Fibroblast of mammary gland (primary cell): ENCODE results near the gene SLC6A3.
"Not testable (repeated sequence)": the region's sequence is repeated elsewhere in the genome, so short reads cannot be mapped to it uniquely, and the experiment has no call there.

Experiments used
- DNase-seq: peaks from one replicate; pipeline ENCODE4 v3.0.0-alpha.2; 2010; ENCODE audit warnings: low read depth
- H3K4me3 ChIP-seq: 2 replicates; pipeline ENCODE4 v1.5.1; 2011; ENCODE audit warnings: low read depth, mild to moderate bottlenecking, low read length, moderate library complexity; ENCODE audit not compliant: control insufficient read depth
- TF ChIP-seq, protein P1 (sequence below): conservative IDR thresholded peaks from 2 replicates; pipeline ENCODE4 v1.5.1; 2011; ENCODE audit warnings: low read depth, low read length, inconsistent platforms; ENCODE audit not compliant: control insufficient read depth, insufficient read depth

Gene SLC6A3

GRCh38 chr5:1463326-1464095 lies 18.3 kb upstream of the SLC6A3 start:
- no peak overlapping the region for H3K4me3 ChIP-seq
- TF ChIP-seq, protein P1, sequence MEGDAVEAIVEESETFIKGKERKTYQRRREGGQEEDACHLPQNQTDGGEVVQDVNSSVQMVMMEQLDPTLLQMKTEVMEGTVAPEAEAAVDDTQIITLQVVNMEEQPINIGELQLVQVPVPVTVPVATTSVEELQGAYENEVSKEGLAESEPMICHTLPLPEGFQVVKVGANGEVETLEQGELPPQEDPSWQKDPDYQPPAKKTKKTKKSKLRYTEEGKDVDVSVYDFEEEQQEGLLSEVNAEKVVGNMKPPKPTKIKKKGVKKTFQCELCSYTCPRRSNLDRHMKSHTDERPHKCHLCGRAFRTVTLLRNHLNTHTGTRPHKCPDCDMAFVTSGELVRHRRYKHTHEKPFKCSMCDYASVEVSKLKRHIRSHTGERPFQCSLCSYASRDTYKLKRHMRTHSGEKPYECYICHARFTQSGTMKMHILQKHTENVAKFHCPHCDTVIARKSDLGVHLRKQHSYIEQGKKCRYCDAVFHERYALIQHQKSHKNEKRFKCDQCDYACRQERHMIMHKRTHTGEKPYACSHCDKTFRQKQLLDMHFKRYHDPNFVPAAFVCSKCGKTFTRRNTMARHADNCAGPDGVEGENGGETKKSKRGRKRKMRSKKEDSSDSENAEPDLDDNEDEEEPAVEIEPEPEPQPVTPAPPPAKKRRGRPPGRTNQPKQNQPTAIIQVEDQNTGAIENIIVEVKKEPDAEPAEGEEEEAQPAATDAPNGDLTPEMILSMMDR, result no peak
- no peak for DNase-seq

DNA sequence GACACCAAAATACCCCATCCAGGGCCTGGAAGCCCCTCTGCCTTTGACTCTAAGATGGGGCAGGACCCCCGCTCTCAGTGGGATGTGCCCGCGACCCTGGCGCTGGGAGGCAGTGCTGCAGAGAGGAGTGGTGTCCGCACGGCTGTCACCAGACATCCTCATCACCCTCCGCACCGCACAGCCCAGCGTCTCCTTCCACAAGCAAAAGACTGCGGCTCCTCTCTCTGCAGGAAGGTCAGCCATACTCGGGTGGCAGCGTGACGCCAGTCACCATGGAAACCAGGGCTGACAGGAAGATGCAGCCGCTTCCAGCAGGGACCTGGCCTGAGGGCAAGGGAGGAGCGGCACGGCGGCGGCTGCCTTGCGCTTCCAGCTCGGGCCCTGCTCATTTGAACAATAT lies 17.1 kb upstream of the SLC6A3 start:
- no peak for DNase-seq
- no peak overlapping the region for H3K4me3 ChIP-seq
- TF ChIP-seq, protein P1, result no peak

DNA sequence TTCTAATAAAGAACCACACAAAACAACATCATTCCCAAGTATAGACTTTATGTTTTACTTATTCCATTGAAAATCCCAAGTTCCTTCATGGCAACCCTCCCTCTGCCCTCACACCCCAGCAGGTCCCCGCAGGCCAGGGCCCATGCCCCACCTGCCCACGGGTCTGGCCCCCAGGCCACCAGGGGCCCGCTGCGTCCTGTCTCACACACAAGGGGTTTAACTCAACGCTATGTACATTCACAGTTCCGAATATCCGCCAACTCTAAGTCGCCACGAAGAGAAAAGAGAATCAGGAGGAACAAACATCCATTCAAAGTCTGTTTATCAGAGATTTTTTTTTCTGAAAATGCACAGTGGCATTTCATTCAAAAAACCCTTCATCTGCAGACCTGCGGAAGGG lies 16.2 kb upstream of the SLC6A3 start:
- no peak overlapping the region for H3K4me3 ChIP-seq
- TF ChIP-seq, protein P1, result no peak
- no peak for DNase-seq

- TF ChIP-seq, protein P1, result no peak
- H3K4me3 ChIP-seq, result no peak overlapping the region
- DNase-seq, result no peak
These were observed 14.9 kb upstream of the SLC6A3 start for GRCh38 chr5:1460054-1460682.

DNA sequence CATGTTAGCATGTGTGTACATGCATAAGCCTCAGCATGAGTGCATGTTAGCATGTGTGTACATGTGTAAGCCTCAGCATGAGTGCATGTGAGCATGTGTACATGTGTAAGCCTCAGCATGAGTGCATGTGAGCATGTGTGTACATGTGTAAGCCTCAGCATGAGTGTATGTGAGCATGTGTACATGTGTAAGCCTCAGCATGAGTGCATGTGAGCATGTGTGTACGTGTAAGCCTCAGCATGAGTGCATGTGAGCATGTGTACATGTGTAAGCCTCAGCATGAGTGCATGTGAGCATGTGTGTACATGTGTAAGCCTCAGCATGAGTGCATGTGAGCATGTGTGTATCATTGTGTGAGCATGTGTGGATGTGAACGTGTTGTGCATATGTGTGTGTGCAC lies 14.2 kb upstream of the SLC6A3 start:
- not testable (repeated sequence) for H3K4me3 ChIP-seq, DNase-seq

GRCh38 chr5:1456110-1456881 lies 11.1 kb upstream of the SLC6A3 start:
- not testable (repeated sequence) for DNase-seq

GRCh38 chr5:1453613-1454012 lies 8.4 kb upstream of the SLC6A3 start:
- DNase-seq, result no peak
- TF ChIP-seq, protein P1, result no peak
- H3K4me3 ChIP-seq, result no peak overlapping the region

More at GRCh38 chr5:1456110-1456881, 11.1 kb upstream of the SLC6A3 start:
- H3K4me3 ChIP-seq, result not testable (repeated sequence)
